SJSA1 (cell line): Measurements from ENCODE around the gene TEX51. TPM values are rescaled to one million over a fixed set of nuclear protein-coding genes. Genes with fewer than 3 reads are reported as not detected.
A peak's percentile ranks its signal among the peaks of the same experiment; 100 is the strongest.

Experiments used
- DNase-seq, 2 experiments: peaks; one replicate each; pipeline ENCODE4 v3.0.0-alpha.2; 2015 to 2020; ENCODE audit warnings: low spot score in 2 of 2, low read depth in 1 of 2
- H3K27ac ChIP-seq: fragments of 250-450 bp; sonication (Bioruptor Pico); 2 replicates; pipeline ENCODE4 v1.5.1; 2020; ENCODE audit warnings: mild to moderate bottlenecking, moderate library complexity
- H3K27me3 ChIP-seq: fragments of 250-450 bp; sonication (Bioruptor Pico); replicated peaks from 2 replicates; pipeline ENCODE4 v1.5.1; 2020; ENCODE audit warnings: mild to moderate bottlenecking, moderate library complexity
- H3K36me3 ChIP-seq: fragments of 250-450 bp; sonication (Bioruptor Pico); 2 replicates; pipeline ENCODE4 v1.5.1; 2020; ENCODE audit warnings: mild to moderate bottlenecking
- H3K4me1 ChIP-seq: fragments of 250-450 bp; sonication (Bioruptor Pico); replicated peaks from 2 replicates; pipeline ENCODE4 v1.6.1; 2021; ENCODE audit warnings: mild to moderate bottlenecking
- H3K4me3 ChIP-seq: fragments of 250-450 bp; sonication (Bioruptor Pico); 2 replicates; pipeline ENCODE4 v1.5.1; 2020; ENCODE audit warnings: mild to moderate bottlenecking
- H3K9me3 ChIP-seq: fragments of 250-450 bp; sonication (Bioruptor Pico); replicated peaks from 2 replicates; pipeline ENCODE4 v1.5.1; 2020; ENCODE audit warnings: mild to moderate bottlenecking
- total RNA-seq: library from RNA; depleted of rRNA; stranded (reverse); fragments of >200 nt; shearing (Covaris generic); gene quantifications from 2 replicates; pipeline ENCODE4 v1.2.3, GENCODE V29; 2014; rRNA removed

The TEX51 gene
- not detected in 2 replicates for total RNA-seq

GRCh38 chr2:126898636-126899035 lies at the start of gene TEX51:
TEX51 (plus strand) TSS chr2:126898890; CDS start chr2:126898919, 29 bp downstream.
- no peak within 1 kb of the TSS for H3K27ac ChIP-seq
- no peaks in the 10 kb centered on the region for H3K4me1 ChIP-seq
- 0 out of 2 replicates have a peak, but pooled peaks cover 5% of the 10 kb centered on the region for H3K27me3 ChIP-seq
- no peak within 1 kb of the TSS for H3K4me3 ChIP-seq
- DNase-seq, result no peak
- no peaks in the 10 kb centered on the region for H3K36me3 ChIP-seq
- no peaks in the 10 kb centered on the region; the same call in 1 of the 2 replicates for H3K9me3 ChIP-seq

- Histone ChIP-seq H3K9me3 (no peaks in the 10 kb centered on the region), H3K36me3 (no peaks in the 10 kb centered on the region), H3K27me3 (no peaks in the 10 kb centered on the region), H3K27ac (no peak overlapping the region), H3K4me1 (no peaks in the 10 kb centered on the region), H3K4me3 (no peak overlapping the region)
- DNase-seq, result no peak
Measured at GRCh38 chr2:126849054-126849453, 49.6 kb upstream of the TEX51 start.

DNA sequence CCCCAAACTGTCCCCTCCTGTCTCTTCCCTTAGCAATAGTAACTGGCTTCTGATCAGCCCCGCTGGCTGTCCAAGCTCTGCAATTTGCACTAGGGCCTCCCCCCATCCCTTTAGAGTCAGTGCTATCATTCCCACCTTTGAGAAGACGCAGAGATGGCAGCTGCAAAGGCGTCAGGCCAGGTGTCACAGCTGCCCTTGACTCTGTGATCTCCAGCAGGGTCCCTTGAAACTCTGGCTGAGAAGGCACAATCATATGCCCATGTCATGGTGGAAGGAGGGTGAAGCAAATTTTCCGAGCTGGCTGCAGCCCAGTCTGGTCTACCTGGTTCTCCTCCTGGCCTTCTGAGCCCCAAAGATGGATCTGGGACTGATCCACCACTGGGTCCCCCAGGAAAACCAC lies 49.2 kb upstream of the TEX51 start:
- no peak overlapping the region for H3K4me3 ChIP-seq
- H3K9me3 ChIP-seq, result no peaks in the 10 kb centered on the region
- no peaks in the 10 kb centered on the region; the same call in 1 of the 2 replicates for H3K27me3 ChIP-seq
- no peaks in the 10 kb centered on the region for H3K4me1 ChIP-seq
- H3K27ac ChIP-seq, result no peak overlapping the region
- peak in 1 of 2 experiments; percentile 32 for DNase-seq
- no peaks in the 10 kb centered on the region for H3K36me3 ChIP-seq

DNA sequence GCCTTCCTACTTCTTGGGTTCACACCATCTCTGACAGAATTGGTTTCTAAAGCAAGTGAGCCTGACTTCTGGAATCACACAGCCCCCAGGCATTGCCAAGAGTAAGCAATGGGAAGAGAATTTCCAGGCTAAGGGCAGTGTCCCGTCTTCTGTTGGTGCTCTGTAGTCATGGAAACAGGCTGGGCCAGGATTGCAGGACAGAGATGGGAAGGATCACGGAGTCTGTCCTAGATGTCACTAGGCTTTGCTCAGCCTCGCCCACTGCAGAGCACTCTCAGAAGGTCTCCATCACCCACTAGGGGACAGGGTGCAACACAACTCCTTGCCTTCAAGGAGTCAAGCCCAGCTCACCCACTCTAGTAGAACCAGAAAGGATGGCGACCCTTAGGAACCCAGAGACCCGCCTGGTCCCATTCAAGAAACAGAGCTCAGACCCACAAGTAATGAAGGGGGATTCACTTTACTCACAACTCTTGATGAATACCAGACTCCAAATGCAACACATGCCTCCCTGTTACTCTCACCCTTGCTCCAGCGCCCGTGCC lies 48.6 kb upstream of the TEX51 start:
- no peaks in the 10 kb centered on the region for H3K9me3 ChIP-seq
- peak in 1 of 2 experiments; percentile 5 for DNase-seq
- H3K4me3 ChIP-seq, result no peak overlapping the region
- no peaks in the 10 kb centered on the region; the same call in 1 of the 2 replicates for H3K27me3 ChIP-seq
- H3K36me3 ChIP-seq, result no peaks in the 10 kb centered on the region
- H3K27ac ChIP-seq, result no peak overlapping the region
- no peaks in the 10 kb centered on the region for H3K4me1 ChIP-seq

DNA sequence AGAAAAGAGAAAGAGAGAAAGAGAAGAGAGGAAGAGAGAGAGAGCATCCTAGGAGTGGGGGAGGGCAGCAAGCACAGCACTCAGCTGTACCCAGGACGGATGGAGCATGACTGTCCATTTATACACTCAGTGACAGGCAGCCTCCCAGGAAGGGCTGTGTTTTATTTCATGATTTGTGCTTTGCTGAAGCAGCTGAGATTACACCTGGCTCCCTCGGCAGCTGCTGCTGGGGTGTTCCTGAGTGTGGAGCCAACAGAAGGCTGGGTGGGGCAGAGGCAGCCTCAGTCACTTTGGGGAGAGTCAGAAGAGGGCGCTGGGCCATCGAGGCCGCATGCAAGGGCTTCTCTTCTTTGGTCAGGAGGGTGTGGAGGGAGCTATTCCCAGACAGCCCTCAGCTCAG lies 47.8 kb upstream of the TEX51 start:
- Histone ChIP-seq H3K36me3 (no peaks in the 10 kb centered on the region), H3K27ac (no peak overlapping the region), H3K9me3 (no peaks in the 10 kb centered on the region), H3K4me3 (no peak overlapping the region), H3K27me3 (no peaks in the 10 kb centered on the region; the same call in 1 of the 2 replicates), H3K4me1 (no peaks in the 10 kb centered on the region)
- DNase-seq, result peak in 1 of 2 experiments; percentile 27

DNA sequence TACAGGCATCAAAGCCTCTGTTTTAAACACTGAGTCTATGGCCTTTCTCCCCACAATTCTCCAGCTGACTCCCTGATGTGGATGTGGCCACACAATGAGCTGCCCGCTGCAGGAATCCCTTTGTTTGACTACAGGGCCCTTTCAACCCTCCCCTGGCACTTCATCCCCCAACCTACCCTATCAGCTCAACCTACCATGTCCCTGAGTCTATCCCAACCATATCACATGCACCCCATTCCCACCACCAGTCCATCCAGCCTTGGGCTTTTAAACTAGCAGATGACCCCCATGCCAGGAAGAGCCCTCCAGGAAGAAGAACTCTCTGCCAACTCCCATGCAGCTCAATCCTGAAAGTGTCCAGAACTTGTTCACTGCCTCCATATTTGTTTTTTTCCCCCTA lies 46.9 kb upstream of the TEX51 start:
- H3K4me1 ChIP-seq, result no peaks in the 10 kb centered on the region
- no peak overlapping the region for H3K4me3 ChIP-seq
- H3K27ac ChIP-seq, result no peak overlapping the region
- no peaks in the 10 kb centered on the region for H3K9me3 ChIP-seq
- H3K27me3 ChIP-seq, result no peaks in the 10 kb centered on the region; the same call in 1 of the 2 replicates
- no peaks in the 10 kb centered on the region for H3K36me3 ChIP-seq
- no peak for DNase-seq

DNA sequence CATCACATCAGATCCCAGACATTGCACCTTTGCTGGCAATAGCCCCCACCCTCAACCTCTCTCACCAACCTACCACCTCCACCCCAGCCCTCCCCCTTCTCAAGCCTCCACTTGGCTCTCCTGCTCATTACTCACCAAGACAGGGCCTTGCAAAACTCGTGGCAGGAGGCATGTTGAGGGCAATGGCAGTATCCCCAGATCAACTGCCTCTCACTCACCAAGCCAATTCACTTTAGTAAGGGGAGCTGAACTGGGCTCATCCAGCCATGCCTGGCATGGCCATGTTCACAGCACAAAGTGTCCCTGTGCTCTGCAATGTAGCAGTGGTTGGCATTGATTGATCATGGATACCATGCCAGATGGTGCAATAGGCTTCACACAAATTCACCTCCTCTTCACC lies 46.3 kb upstream of the TEX51 start:
- Histone ChIP-seq H3K4me1 (no peaks in the 10 kb centered on the region), H3K36me3 (no peaks in the 10 kb centered on the region), H3K4me3 (no peak overlapping the region), H3K27me3 (no peaks in the 10 kb centered on the region; the same call in 1 of the 2 replicates), H3K9me3 (no peaks in the 10 kb centered on the region), H3K27ac (no peak overlapping the region)
- no peak for DNase-seq

DNA sequence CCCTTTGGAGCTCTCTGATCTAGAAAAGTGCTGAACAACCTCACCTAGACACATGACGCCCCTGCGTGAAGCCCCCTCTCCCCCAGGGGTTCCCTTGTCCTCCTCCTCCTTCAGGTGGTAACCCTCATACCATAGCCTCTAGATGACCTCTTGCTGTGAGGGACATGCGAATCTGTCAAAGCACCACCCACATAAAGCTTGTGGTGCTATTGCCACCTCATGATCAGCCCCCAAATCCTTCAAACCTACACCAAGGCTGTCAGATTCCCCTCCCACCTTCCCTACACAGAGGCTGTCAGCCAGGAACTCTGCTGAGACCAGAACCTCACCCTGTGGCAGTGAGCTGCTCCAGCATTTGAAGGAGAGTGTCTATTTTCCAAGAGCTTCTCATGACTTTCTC lies 43.1 kb upstream of the TEX51 start:
- no peak overlapping the region for H3K27ac ChIP-seq
- H3K9me3 ChIP-seq, result no peaks in the 10 kb centered on the region
- no peak for DNase-seq
- H3K4me3 ChIP-seq, result no peak overlapping the region
- no peaks in the 10 kb centered on the region for H3K36me3 ChIP-seq
- no peaks in the 10 kb centered on the region; the same call in 1 of the 2 replicates for H3K27me3 ChIP-seq
- no peaks in the 10 kb centered on the region for H3K4me1 ChIP-seq

- H3K4me3 ChIP-seq, result no peak overlapping the region
- no peaks in the 10 kb centered on the region; the same call in 1 of the 2 replicates for H3K27me3 ChIP-seq
- no peaks in the 10 kb centered on the region for H3K9me3 ChIP-seq
- no peak overlapping the region for H3K27ac ChIP-seq
- H3K36me3 ChIP-seq, result no peaks in the 10 kb centered on the region
- H3K4me1 ChIP-seq, result no peaks in the 10 kb centered on the region
- no peak for DNase-seq
Measured at GRCh38 chr2:126856403-126856802, 42.3 kb upstream of the TEX51 start.

- Histone ChIP-seq H3K9me3 (no peaks in the 10 kb centered on the region), H3K27me3 (no peaks in the 10 kb centered on the region; the same call in 1 of the 2 replicates), H3K4me1 (no peaks in the 10 kb centered on the region)
Measured at GRCh38 chr2:126857502-126857901, 41.2 kb upstream of the TEX51 start.

GRCh38 chr2:126858013-126858412 lies 40.7 kb upstream of the TEX51 start:
- Histone ChIP-seq H3K9me3 (no peaks in the 10 kb centered on the region), H3K4me3 (no peak overlapping the region), H3K4me1 (no peaks in the 10 kb centered on the region), H3K36me3 (no peaks in the 10 kb centered on the region), H3K27ac (no peak overlapping the region), H3K27me3 (no peaks in the 10 kb centered on the region; the same call in 1 of the 2 replicates)
- no peak for DNase-seq

More at GRCh38 chr2:126857502-126857901, 41.2 kb upstream of the TEX51 start:
- Histone ChIP-seq H3K27ac (no peak overlapping the region), H3K36me3 (no peaks in the 10 kb centered on the region), H3K4me3 (no peak overlapping the region)
- no peak for DNase-seq

GRCh38 chr2:126858436-126858835 lies 40.3 kb upstream of the TEX51 start:
- no peaks in the 10 kb centered on the region for H3K36me3 ChIP-seq
- no peak for DNase-seq
- H3K4me3 ChIP-seq, result no peak overlapping the region
- H3K27me3 ChIP-seq, result no peaks in the 10 kb centered on the region; the same call in 1 of the 2 replicates
- H3K27ac ChIP-seq, result no peak overlapping the region
- H3K9me3 ChIP-seq, result no peaks in the 10 kb centered on the region
- H3K4me1 ChIP-seq, result no peaks in the 10 kb centered on the region

DNA sequence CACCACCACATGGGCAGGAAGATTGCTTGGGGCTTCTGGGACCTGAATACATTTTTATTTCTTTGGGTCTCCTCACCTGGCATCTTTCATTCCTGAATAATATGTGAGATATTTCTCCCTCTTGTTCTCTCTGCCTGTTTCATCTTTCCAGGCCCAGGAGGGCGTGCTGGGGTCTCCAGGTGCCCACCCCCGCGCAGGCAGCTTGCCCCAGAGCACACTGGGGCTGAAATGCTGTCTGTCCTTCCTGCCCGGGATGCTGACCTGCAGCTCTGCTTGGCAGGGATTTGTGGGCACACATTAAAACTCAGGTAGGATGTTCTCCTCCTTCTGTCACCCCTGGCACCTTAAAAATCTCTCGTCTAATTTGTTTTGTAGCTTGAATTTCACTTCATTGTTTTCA lies 39.7 kb upstream of the TEX51 start:
- Histone ChIP-seq H3K36me3 (no peaks in the 10 kb centered on the region), H3K4me1 (no peaks in the 10 kb centered on the region), H3K27me3 (no peaks in the 10 kb centered on the region; the same call in 1 of the 2 replicates), H3K9me3 (no peaks in the 10 kb centered on the region), H3K27ac (no peak overlapping the region), H3K4me3 (no peak overlapping the region)
- no peak for DNase-seq

DNA sequence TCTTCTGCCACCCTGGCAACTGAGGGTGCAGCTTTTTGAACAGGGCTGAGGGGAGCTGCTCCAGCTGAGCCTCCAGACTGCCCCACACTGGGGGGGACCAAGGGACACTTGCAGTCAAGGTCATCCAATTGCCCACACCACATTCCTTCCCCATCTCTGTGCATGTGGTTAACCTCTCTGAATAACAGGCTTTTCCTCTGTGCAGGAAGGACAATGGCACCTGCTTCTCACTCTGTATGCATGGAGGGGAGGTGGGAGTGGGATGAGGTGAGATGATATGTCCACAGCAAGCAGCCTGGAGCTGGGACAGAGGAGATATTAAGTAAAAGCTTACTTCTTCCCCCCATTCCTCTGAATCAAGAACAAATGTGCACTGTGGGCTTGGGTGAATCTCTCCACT lies 39.1 kb upstream of the TEX51 start:
- no peaks in the 10 kb centered on the region for H3K36me3 ChIP-seq
- no peaks in the 10 kb centered on the region for H3K4me1 ChIP-seq
- no peaks in the 10 kb centered on the region for H3K9me3 ChIP-seq
- H3K27me3 ChIP-seq, result no peaks in the 10 kb centered on the region
- H3K4me3 ChIP-seq, result no peak overlapping the region
- no peak overlapping the region for H3K27ac ChIP-seq
- DNase-seq, result no peak

DNA sequence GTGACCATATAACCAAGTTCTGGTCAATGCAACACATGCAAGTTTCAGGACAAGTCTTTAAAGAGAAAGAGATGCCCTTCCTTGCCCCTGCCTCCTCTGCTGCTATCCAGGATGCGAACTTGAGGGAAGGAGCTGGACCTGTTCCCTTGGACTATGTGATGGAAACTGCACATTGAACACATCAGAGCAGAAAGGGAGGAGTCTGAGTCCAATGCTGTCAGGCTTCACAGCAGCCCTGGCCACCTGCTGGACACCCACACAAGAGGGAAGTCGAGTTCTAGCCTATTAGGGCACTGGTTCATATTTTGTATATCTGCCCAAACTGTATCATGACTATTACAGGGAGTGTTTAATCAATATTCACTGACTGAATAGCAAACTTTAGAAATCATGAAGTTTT lies 38.3 kb upstream of the TEX51 start:
- H3K36me3 ChIP-seq, result no peaks in the 10 kb centered on the region
- H3K4me3 ChIP-seq, result no peak overlapping the region
- no peaks in the 10 kb centered on the region for H3K9me3 ChIP-seq

More for the DNA sequence above, 38.3 kb upstream of the TEX51 start:
- Histone ChIP-seq H3K27ac (no peak overlapping the region), H3K4me1 (no peaks in the 10 kb centered on the region), H3K27me3 (no peaks in the 10 kb centered on the region)
- no peak for DNase-seq
